ENCODE results near the gene OTOGL.
"Not testable (repeated sequence)": the region's sequence is repeated elsewhere in the genome, so short reads cannot be mapped to it uniquely, and the experiment has no call there.

Gene OTOGL

GRCh38 chr12:80142640-80143039, 43.3 kb downstream of the OTOGL start:
- Histone ChIP-seq H3K9me3 (ENCODE audit: severe bottlenecking) (no peaks in the 10 kb centered on the region), H3K27me3 (ENCODE audit: insufficient read depth, poor library complexity, severe bottlenecking) (no peaks in the 10 kb centered on the region), H3K4me1 (ENCODE audit: insufficient read depth, poor library complexity, severe bottlenecking) (no peaks in the 10 kb centered on the region), H3K4me3 (ENCODE audit: severe bottlenecking) (no peak overlapping the region), H3K27ac (ENCODE audit: poor library complexity, severe bottlenecking) (no peak overlapping the region), H3K36me3 (ENCODE audit: low read depth) (no peaks in the 10 kb centered on the region)
- ATAC-seq (ENCODE audit: low read depth) = no peak
- DNase-seq (ENCODE audit: low spot score) = no peak
- TF ChIP-seq CTCF (IDR thresholded peaks at IDR 0.05; ENCODE audit: poor library complexity, severe bottlenecking) = no peak

- H3K27me3 ChIP-seq (ENCODE audit: insufficient read depth, poor library complexity, severe bottlenecking) = no peaks in the 10 kb centered on the region
- no peaks in the 10 kb centered on the region for H3K4me1 ChIP-seq (ENCODE audit: insufficient read depth, poor library complexity, severe bottlenecking)
- no peaks in the 10 kb centered on the region for H3K36me3 ChIP-seq (ENCODE audit: low read depth)
- ATAC-seq (ENCODE audit: low read depth) (no peak), DNase-seq (ENCODE audit: low spot score) (no peak)
- no peaks in the 10 kb centered on the region for H3K9me3 ChIP-seq (ENCODE audit: severe bottlenecking)
- no peak for TF ChIP-seq CTCF (IDR thresholded peaks at IDR 0.05; ENCODE audit: poor library complexity, severe bottlenecking)
- H3K27ac ChIP-seq (ENCODE audit: poor library complexity, severe bottlenecking) = no peak overlapping the region
- no peak overlapping the region for H3K4me3 ChIP-seq (ENCODE audit: severe bottlenecking)
Observed at GRCh38 chr12:80143537-80143936, 44.2 kb downstream of the OTOGL start.

GRCh38 chr12:80149547-80150313, 50.4 kb downstream of the OTOGL start:
- DNase-seq (ENCODE audit: low spot score); H3K27ac ChIP-seq (ENCODE audit: poor library complexity, severe bottlenecking); H3K36me3 ChIP-seq (ENCODE audit: low read depth); H3K27me3 ChIP-seq (ENCODE audit: insufficient read depth, poor library complexity, severe bottlenecking); H3K9me3 ChIP-seq (ENCODE audit: severe bottlenecking); H3K4me3 ChIP-seq (ENCODE audit: severe bottlenecking); ATAC-seq (ENCODE audit: low read depth): not testable (repeated sequence)
- peaks cover 12% of the 10 kb centered on the region for H3K4me1 ChIP-seq (ENCODE audit: insufficient read depth, poor library complexity, severe bottlenecking)

GRCh38 chr12:80151131-80151530, 51.8 kb downstream of the OTOGL start:
- Histone ChIP-seq H3K9me3 (ENCODE audit: severe bottlenecking) (no peaks in the 10 kb centered on the region), H3K4me1 (ENCODE audit: insufficient read depth, poor library complexity, severe bottlenecking) (peaks cover 12% of the 10 kb centered on the region), H3K36me3 (ENCODE audit: low read depth) (no peaks in the 10 kb centered on the region), H3K27me3 (ENCODE audit: insufficient read depth, poor library complexity, severe bottlenecking) (no peaks in the 10 kb centered on the region), H3K27ac (ENCODE audit: poor library complexity, severe bottlenecking) (no peak overlapping the region), H3K4me3 (ENCODE audit: severe bottlenecking) (no peak overlapping the region)
- TF ChIP-seq CTCF (IDR thresholded peaks at IDR 0.05; ENCODE audit: poor library complexity, severe bottlenecking) = no peak
- ATAC-seq (ENCODE audit: low read depth) (no peak), DNase-seq (ENCODE audit: low spot score) (no peak)

- H3K27ac ChIP-seq (ENCODE audit: poor library complexity, severe bottlenecking) = no peak overlapping the region
- H3K4me3 ChIP-seq (ENCODE audit: severe bottlenecking) = no peak overlapping the region
- DNase-seq (ENCODE audit: low spot score) = no peak
- ATAC-seq (ENCODE audit: low read depth) = peak; percentile 81
- TF ChIP-seq CTCF (IDR thresholded peaks at IDR 0.05; ENCODE audit: poor library complexity, severe bottlenecking) = no peak
- H3K27me3 ChIP-seq (ENCODE audit: insufficient read depth, poor library complexity, severe bottlenecking) = no peaks in the 10 kb centered on the region
- H3K36me3 ChIP-seq (ENCODE audit: low read depth) = no peaks in the 10 kb centered on the region
- H3K4me1 ChIP-seq (ENCODE audit: insufficient read depth, poor library complexity, severe bottlenecking) = peaks cover 12% of the 10 kb centered on the region
- no peaks in the 10 kb centered on the region for H3K9me3 ChIP-seq (ENCODE audit: severe bottlenecking)
Observed at GRCh38 chr12:80154261-80154660, 54.9 kb downstream of the OTOGL start.

All from RWPE2 (cell line).